Measurements from ENCODE around the gene PASK. TPM values are rescaled to one million over a fixed set of nuclear protein-coding genes. Genes with fewer than 3 reads are reported as not detected.

PASK gene
- total RNA-seq, 2 experiments from 2014 or later = 26.8 to 84.3 TPM

GRCh38 chr2:241177526-241178334 is 28.5 kb upstream of the PASK start:
- ChIA-PET POLR2A (interaction anchor here (0.6 to 0.8 kb wide), 4 partner anchors 54 to 1547 kb away, joined by 3 to 7 read pairs (median 4); no protein-coding TSS in a partner anchor), CTCF (ENCODE audit: unreplicated experiment) (no interaction called here)
- Histone ChIP-seq H3K36me3 (ENCODE audit: insufficient read depth, low read length) (peaks cover 31% of the 10 kb centered on the region), H3K4me1 (ENCODE audit: insufficient read depth, low read length, poor library complexity, severe bottlenecking) (no peaks in the 10 kb centered on the region), H4K20me1 (ENCODE audit: insufficient read depth, low read length) (no peaks in the 10 kb centered on the region), H3K4me3 (ENCODE audit: low read depth, low read length, poor library complexity, severe bottlenecking) (no peak overlapping the region), H3K9me2 (ENCODE audit: insufficient read depth, low read length) (no peaks in the 10 kb centered on the region), H3K79me2 (ENCODE audit: insufficient read depth, low read depth, low read length) (no peaks in the 10 kb centered on the region), H3K4me2 (ENCODE audit: low read length) (no peak overlapping the region), H3K27ac (ENCODE audit: low read depth, low read length, poor library complexity, severe bottlenecking) (no peak overlapping the region), H2AFZ (ENCODE audit: low read length) (no peak overlapping the region), H3K9me3 (ENCODE audit: low read length) (no peaks in the 10 kb centered on the region)
- TF ChIP-seq EZH2phosphoT487 (IDR thresholded peaks at IDR 0.05; ENCODE audit: borderline replicate concordance, low read depth, low read length) (no peak), CTCF (conservative IDR thresholded peaks at IDR 0.05; ENCODE audit: low read length) (no peak)
- BruUV-seq (replicated peaks) = no TSS peak
- intact Hi-C loops (cut with micrococcal nuclease; ENCODE audit: unreplicated experiment) = no loop called here
- DNase-seq (ENCODE audit: low spot score) = no peak

GRCh38 chr2:241173557-241173956 is 24.3 kb upstream of the PASK start:
- DNase-seq (ENCODE audit: low spot score) = no peak
- Histone ChIP-seq H3K4me1 (ENCODE audit: insufficient read depth, low read length, poor library complexity, severe bottlenecking) (no peaks in the 10 kb centered on the region), H3K4me3 (ENCODE audit: low read depth, low read length, poor library complexity, severe bottlenecking) (no peak overlapping the region), H3K9me2 (ENCODE audit: insufficient read depth, low read length) (no peaks in the 10 kb centered on the region), H3K27ac (ENCODE audit: low read depth, low read length, poor library complexity, severe bottlenecking) (no peak overlapping the region), H3K4me2 (ENCODE audit: low read length) (no peak overlapping the region), H4K20me1 (ENCODE audit: insufficient read depth, low read length) (no peaks in the 10 kb centered on the region), H3K36me3 (ENCODE audit: insufficient read depth, low read length) (peaks cover 71% of the 10 kb centered on the region), H3K9me3 (ENCODE audit: low read length) (peaks cover 11% of the 10 kb centered on the region; the same call in 1 of the 2 replicates), H3K79me2 (ENCODE audit: insufficient read depth, low read depth, low read length) (no peaks in the 10 kb centered on the region), H2AFZ (ENCODE audit: low read length) (no peak overlapping the region)
- TF ChIP-seq EZH2phosphoT487 (IDR thresholded peaks at IDR 0.05; ENCODE audit: borderline replicate concordance, low read depth, low read length) = no peak
- POLR2A ChIA-PET = interaction anchor here (1.0 kb wide), 1 partner anchor 22 kb away, joined by 3 read pairs; no protein-coding TSS in a partner anchor
- intact Hi-C loops (cut with micrococcal nuclease; ENCODE audit: unreplicated experiment) = no loop called here
- BruUV-seq (replicated peaks) = no TSS peak
- CTCF ChIA-PET (ENCODE audit: unreplicated experiment) = no interaction called here

- H3K4me2 ChIP-seq (ENCODE audit: low read length) = no peak overlapping the region
- ChIA-PET POLR2A (no interaction called here), CTCF (ENCODE audit: unreplicated experiment) (no interaction called here)
- no peak overlapping the region for H3K4me3 ChIP-seq (ENCODE audit: low read depth, low read length, poor library complexity, severe bottlenecking)
- no peak overlapping the region for H2AFZ ChIP-seq (ENCODE audit: low read length)
- peaks cover 80% of the 10 kb centered on the region for H3K36me3 ChIP-seq (ENCODE audit: insufficient read depth, low read length)
- H3K27ac ChIP-seq (ENCODE audit: low read depth, low read length, poor library complexity, severe bottlenecking) = no peak overlapping the region
- TF ChIP-seq EZH2phosphoT487 (IDR thresholded peaks at IDR 0.05; ENCODE audit: borderline replicate concordance, low read depth, low read length) (no peak), CTCF (conservative IDR thresholded peaks at IDR 0.05; ENCODE audit: low read length) (no peak)
- no peaks in the 10 kb centered on the region for H3K4me1 ChIP-seq (ENCODE audit: insufficient read depth, low read length, poor library complexity, severe bottlenecking)
- H3K79me2 ChIP-seq (ENCODE audit: insufficient read depth, low read depth, low read length) = no peaks in the 10 kb centered on the region
- no TSS peak for BruUV-seq (replicated peaks)
- H4K20me1 ChIP-seq (ENCODE audit: insufficient read depth, low read length) = no peaks in the 10 kb centered on the region
- no peaks in the 10 kb centered on the region for H3K9me2 ChIP-seq (ENCODE audit: insufficient read depth, low read length)
- intact Hi-C loops (cut with micrococcal nuclease; ENCODE audit: unreplicated experiment) = no loop called here
- DNase-seq (ENCODE audit: low spot score) = no peak
- peaks cover 11% of the 10 kb centered on the region; the same call in 1 of the 2 replicates for H3K9me3 ChIP-seq (ENCODE audit: low read length)
Observed at GRCh38 chr2:241168366-241168765, 19.1 kb upstream of the PASK start.
